BE2C (cell line): Measurements from ENCODE around the gene MEDAG.

ENCODE experiments used
- DNase-seq: peaks from one replicate; pipeline ENCODE4 v3.0.0-alpha.2; 2020
- H3K27me3 ChIP-seq: fragments of 250-450 bp; sonication (Bioruptor Pico); 2 replicates; pipeline ENCODE4 v1.5.1; 2020; ENCODE audit warnings: mild to moderate bottlenecking
- H3K36me3 ChIP-seq: fragments of 250-450 bp; sonication (Bioruptor Pico); 2 replicates; pipeline ENCODE4 v1.5.1; 2020; ENCODE audit warnings: mild to moderate bottlenecking
- H3K4me1 ChIP-seq: fragments of 250-450 bp; sonication (Bioruptor Pico); 2 replicates; pipeline ENCODE4 v1.5.1; 2020
- H3K4me3 ChIP-seq: 2 replicates; pipeline ENCODE4 v1.5.1; 2011; ENCODE audit warnings: low read depth, low read length
- H3K9me3 ChIP-seq: fragments of 250-450 bp; sonication (Bioruptor Pico); 2 replicates; pipeline ENCODE4 v1.5.1; 2020
- CTCF ChIP-seq: IDR thresholded peaks from 2 replicates; pipeline ENCODE4 v1.5.1; 2012; ENCODE audit warnings: mild to moderate bottlenecking, low read depth, low read length

Gene MEDAG

GRCh38 chr13:30898678-30899241 lies 7.3 kb upstream of the MEDAG start:
- Histone ChIP-seq H3K27me3 (no peaks in the 10 kb centered on the region), H3K4me1 (no peaks in the 10 kb centered on the region), H3K36me3 (no peaks in the 10 kb centered on the region), H3K4me3 (no peak overlapping the region), H3K9me3 (no peaks in the 10 kb centered on the region)
- DNase-seq, result no peak
- TF ChIP-seq CTCF, result no peak

DNA sequence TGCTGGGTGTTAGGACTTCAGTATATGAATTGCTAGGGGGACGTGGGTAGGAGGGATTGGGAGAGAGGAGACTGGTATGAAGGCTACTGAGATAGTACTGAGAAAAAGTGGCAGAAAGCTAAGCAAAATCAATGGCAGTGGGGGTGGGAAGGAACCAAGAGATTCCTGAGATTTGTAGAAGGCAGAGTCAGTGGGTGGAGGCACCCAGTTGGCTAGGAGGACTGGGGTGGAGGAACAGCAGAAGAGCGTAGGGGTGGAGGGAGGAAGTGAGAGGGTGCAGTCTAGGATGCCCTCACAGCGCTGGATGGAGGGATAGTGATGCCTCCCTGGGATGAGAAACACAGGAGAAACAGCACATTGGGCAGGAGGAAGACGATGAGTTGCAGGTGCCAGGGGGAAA lies 5.6 kb upstream of the MEDAG start:
- no peaks in the 10 kb centered on the region for H3K9me3 ChIP-seq
- DNase-seq, result no peak

DNA sequence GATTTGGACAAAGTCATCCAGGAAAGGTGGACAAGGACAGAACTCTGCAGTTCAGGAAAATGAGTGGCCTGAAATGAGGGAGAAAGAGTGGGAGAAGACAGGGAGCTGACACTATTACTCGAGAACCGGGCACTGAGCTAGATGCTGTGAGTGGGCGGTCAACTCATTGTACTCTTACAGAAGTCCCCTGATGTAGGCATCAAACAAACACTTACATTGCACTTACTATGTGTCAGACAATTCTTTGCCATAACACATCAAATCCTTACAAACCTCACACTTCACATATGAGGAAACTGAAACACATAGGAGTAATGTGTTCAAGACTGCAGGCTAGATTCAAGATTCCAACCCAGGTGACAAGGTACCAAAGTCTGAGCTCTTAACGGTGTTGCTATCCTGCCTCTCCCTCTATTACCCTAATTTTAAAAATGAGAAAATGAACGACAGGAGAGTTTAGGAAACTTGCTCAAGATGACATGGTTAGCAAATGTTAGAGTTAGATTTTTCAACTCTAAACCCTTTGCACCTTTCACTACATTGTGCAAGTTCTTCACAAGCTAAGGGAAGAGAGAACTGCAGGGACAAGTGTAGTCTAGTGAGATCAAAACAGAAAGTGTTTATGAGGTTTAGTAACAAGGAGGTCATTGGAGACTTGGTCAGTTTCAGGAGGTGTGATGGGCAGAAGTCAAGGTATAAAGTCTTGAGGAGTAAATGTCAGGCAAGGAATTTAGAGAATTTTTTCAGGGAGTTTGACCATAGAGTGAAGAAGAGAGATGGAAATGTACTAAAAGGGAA lies 4.9 kb upstream of the MEDAG start:
- Histone ChIP-seq H3K9me3 (no peaks in the 10 kb centered on the region), H3K4me3 (no peak overlapping the region), H3K36me3 (no peaks in the 10 kb centered on the region), H3K4me1 (no peaks in the 10 kb centered on the region), H3K27me3 (no peaks in the 10 kb centered on the region)
- TF ChIP-seq CTCF, result no peak
- no peak for DNase-seq

More for the DNA sequence above, 5.6 kb upstream of the MEDAG start:
- H3K36me3 ChIP-seq, result no peaks in the 10 kb centered on the region
- no peaks in the 10 kb centered on the region for H3K4me1 ChIP-seq
- no peak overlapping the region for H3K4me3 ChIP-seq
- no peaks in the 10 kb centered on the region for H3K27me3 ChIP-seq
- TF ChIP-seq CTCF, result no peak

DNA sequence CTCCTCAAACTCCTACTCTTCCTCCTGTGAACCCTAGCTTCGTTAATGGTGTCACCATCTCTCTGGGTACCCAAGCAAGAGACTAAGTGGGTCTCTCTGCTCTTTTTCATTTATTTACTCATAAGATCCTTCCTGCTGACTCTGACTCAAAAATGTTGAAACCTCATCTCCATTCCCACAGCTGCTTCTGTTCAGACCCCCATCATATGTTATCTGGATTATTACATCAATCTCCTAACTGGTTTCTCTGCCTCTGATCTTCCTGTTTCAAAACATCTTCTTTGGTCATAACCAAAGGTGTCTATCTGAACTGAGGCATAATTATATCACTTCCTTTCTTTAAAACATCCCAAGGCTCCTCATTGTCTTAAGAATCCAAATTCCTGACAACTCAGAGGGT lies 2.0 kb upstream of the MEDAG start:
- TF ChIP-seq CTCF, result no peak
- no peaks in the 10 kb centered on the region for H3K27me3 ChIP-seq
- H3K9me3 ChIP-seq, result no peaks in the 10 kb centered on the region
- H3K4me1 ChIP-seq, result peaks cover 8% of the 10 kb centered on the region
- no peak for DNase-seq
- no peaks in the 10 kb centered on the region for H3K36me3 ChIP-seq
- no peak overlapping the region for H3K4me3 ChIP-seq

DNA sequence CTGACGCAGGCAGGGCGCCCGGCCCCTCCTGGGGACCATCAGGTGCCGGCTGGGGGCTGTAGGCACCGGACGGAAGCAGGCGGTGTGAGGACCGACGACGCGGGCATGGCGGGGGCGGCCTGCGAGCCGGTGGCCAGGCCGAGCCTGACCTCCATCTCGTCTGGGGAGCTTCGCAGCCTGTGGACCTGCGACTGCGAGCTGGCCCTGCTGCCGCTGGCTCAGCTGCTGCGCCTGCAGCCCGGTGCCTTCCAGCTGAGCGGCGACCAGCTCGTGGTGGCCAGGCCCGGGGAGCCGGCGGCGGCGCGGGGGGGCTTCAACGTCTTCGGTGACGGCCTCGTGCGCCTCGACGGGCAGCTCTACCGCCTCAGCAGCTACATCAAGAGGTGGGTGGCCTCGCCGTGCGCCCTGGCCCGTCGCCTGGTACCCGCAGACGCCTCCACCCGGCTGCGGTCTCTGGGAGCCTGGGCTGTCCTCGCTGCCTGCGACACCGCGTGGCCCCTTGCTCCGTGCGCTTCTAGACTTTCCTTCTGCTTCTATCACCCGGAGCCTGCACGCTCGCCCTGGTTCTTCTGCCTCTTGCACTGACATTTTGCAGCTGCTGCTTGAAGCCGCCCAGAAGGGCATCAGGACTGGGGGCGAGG lies 460 bp downstream of the MEDAG start:
- Histone ChIP-seq H3K36me3 (no peaks in the 10 kb centered on the region), H3K4me1 (peaks cover 8% of the 10 kb centered on the region), H3K4me3 (no peak overlapping the region), H3K9me3 (no peaks in the 10 kb centered on the region), H3K27me3 (no peaks in the 10 kb centered on the region)
- DNase-seq, result no peak
- TF ChIP-seq CTCF, result no peak
